Measurements from ENCODE around the gene OAS3.

GRCh38 chr12:112938751-112939150 lies 477 bp downstream of the OAS3 start:
- TF ChIP-seq CTCF (IDR thresholded peaks at IDR 0.05): no peak
- TF ChIP-seq POLR2A (IDR thresholded peaks at IDR 0.05): no peak

All from testis (tissue), 2 donors.